ENCODE results near the gene SLC25A21.
"Not testable (repeated sequence)": the region's sequence is repeated elsewhere in the genome, so short reads cannot be mapped to it uniquely, and the experiment has no call there.

SLC25A21 gene

GRCh38 chr14:37036669-37037341 is 135.6 kb downstream of the SLC25A21 start:
- no peak for DNase-seq

- no peak for DNase-seq
Measured at GRCh38 chr14:37035401-37035800, 137.0 kb downstream of the SLC25A21 start.

- no peak for DNase-seq
Measured at GRCh38 chr14:37034410-37035285, 137.8 kb downstream of the SLC25A21 start.

GRCh38 chr14:37032863-37033262 is 139.5 kb downstream of the SLC25A21 start:
- DNase-seq = no peak

- DNase-seq = no peak
Measured at GRCh38 chr14:37027188-37027824, 145.1 kb downstream of the SLC25A21 start.

- DNase-seq = no peak
Measured at GRCh38 chr14:37023875-37024565, 148.4 kb downstream of the SLC25A21 start.

- no peak for DNase-seq
Measured at GRCh38 chr14:37021390-37021789, 151.0 kb downstream of the SLC25A21 start.

GRCh38 chr14:37019488-37019887 is 152.9 kb downstream of the SLC25A21 start:
- DNase-seq = no peak

- DNase-seq = no peak
Measured at GRCh38 chr14:37018571-37019240, 153.7 kb downstream of the SLC25A21 start.

GRCh38 chr14:37013078-37013477 is 159.3 kb downstream of the SLC25A21 start:
- no peak for DNase-seq

- no peak for DNase-seq
Measured at GRCh38 chr14:36998686-36999085, 173.7 kb downstream of the SLC25A21 start.

- DNase-seq = no peak
Measured at GRCh38 chr14:36997843-36998242, 174.6 kb downstream of the SLC25A21 start.

GRCh38 chr14:36996857-36997590 is 175.4 kb downstream of the SLC25A21 start:
- no peak for DNase-seq

GRCh38 chr14:36996133-36996856 is 176.1 kb downstream of the SLC25A21 start:
- DNase-seq = no peak

GRCh38 chr14:36989806-36990205 is 182.6 kb downstream of the SLC25A21 start:
- DNase-seq = no peak

GRCh38 chr14:36988989-36989388 is 183.4 kb downstream of the SLC25A21 start:
- DNase-seq = no peak

GRCh38 chr14:36988568-36988967 is 183.8 kb downstream of the SLC25A21 start:
- no peak for DNase-seq

- no peak for DNase-seq
Measured at GRCh38 chr14:36986407-36986806, 186.0 kb downstream of the SLC25A21 start.

- DNase-seq = no peak
Measured at GRCh38 chr14:36981832-36982529, 190.4 kb downstream of the SLC25A21 start.

GRCh38 chr14:36980413-36980812 is 192.0 kb downstream of the SLC25A21 start:
- not testable (repeated sequence) for DNase-seq

Measured in NCI-H2081 treated with DMSO at 0.1 percent for 48 hours (cell line).